SK-N-SH (cell line): ENCODE measurements around the gene ARL5C. TPM values are rescaled to one million over a fixed set of nuclear protein-coding genes. Genes with fewer than 3 reads are reported as not detected.

Experiments used
- CTCF ChIA-PET: fragments of 300-600, 350-600 bp; formaldehyde crosslinking; extraction: SDS; loops from one replicate; lab custom pipeline; 2021; lab: Yijun Ruan, JAX
- POLR2A ChIA-PET: fragments of 350-600 bp; sonication (Branson Sonifier 250); formaldehyde crosslinking; extraction: SDS; loops from one replicate; lab custom pipeline; 2020; ENCODE audit warnings: antibody characterized with exemption, inconsistent platforms; lab: Yijun Ruan, JAX
- DNase-seq: peaks from one replicate; pipeline ENCODE4 v3.0.0; 2012
- H2AFZ ChIP-seq: fragments of 200-600 bp; sonication (generic); 2 replicates; pipeline ENCODE4 v1.8.1; 2016; ENCODE audit warnings: antibody characterized with exemption, mild to moderate bottlenecking, low read depth
- H3F3A ChIP-seq: fragments of 200-600 bp; sonication (generic); replicated peaks from 2 replicates; pipeline ENCODE3; 2016; ENCODE audit warnings: antibody characterized with exemption, mild to moderate bottlenecking; ENCODE audit not compliant: insufficient read depth
- H3K27ac ChIP-seq, 2 experiments: fragments of 200-500 bp in 1 of 2; fragments of 200-600 bp in 1 of 2; sonication (Bioruptor generic) in 1 of 2; sonication (generic), shearing (Covaris generic) in 1 of 2; 2 replicates each; pipeline versions ENCODE4 v1.5.1 to v1.6.1; 2014 to 2016; ENCODE audit warnings: low read depth in 2 of 2, inconsistent platforms in 1 of 2, low read length in 1 of 2, mild to moderate bottlenecking in 1 of 2, mixed read lengths in 1 of 2
- H3K27me3 ChIP-seq: fragments of 200-600 bp; sonication (generic), shearing (Covaris generic); 2 replicates; pipeline ENCODE4 v1.6.1; 2016; ENCODE audit warnings: mixed run types; ENCODE audit not compliant: insufficient read depth
- H3K36me3 ChIP-seq, 2 experiments: fragments of 200-500 bp in 1 of 2; fragments of 200-600 bp in 1 of 2; sonication (Bioruptor generic) in 1 of 2; sonication (generic) in 1 of 2; replicated peaks in 1 of 2; 2 replicates each; pipeline versions ENCODE3 to v1.5.1; 2014 to 2016; ENCODE audit warnings: low read length in 1 of 2, mild to moderate bottlenecking in 1 of 2; ENCODE audit not compliant: insufficient read depth in 2 of 2, control insufficient read depth in 1 of 2
- H3K4me1 ChIP-seq, 2 experiments: fragments of 200-500 bp in 1 of 2; fragments of 200-600 bp in 1 of 2; sonication (Bioruptor generic) in 1 of 2; sonication (generic), shearing (Covaris generic) in 1 of 2; 2 replicates each; pipeline versions ENCODE4 v1.5.1 to v1.6.1; 2014 to 2016; ENCODE audit warnings: low read depth in 1 of 2, low read length in 1 of 2, mixed run types in 1 of 2; ENCODE audit not compliant: insufficient read depth in 2 of 2, control insufficient read depth in 1 of 2
- H3K4me2 ChIP-seq: fragments of 200-600 bp; sonication (generic), shearing (Covaris generic); 2 replicates; pipeline ENCODE4 v1.6.1; 2017; ENCODE audit warnings: mixed run types
- H3K4me3 ChIP-seq, 2 experiments: fragments of 200-500 bp in 1 of 2; fragments of 200-600 bp in 1 of 2; sonication (Bioruptor generic) in 1 of 2; sonication (generic), shearing (Covaris generic) in 1 of 2; 2 replicates each; pipeline versions ENCODE4 v1.5.1 to v1.8.1; 2014 to 2016; ENCODE audit warnings: low read depth in 2 of 2, inconsistent platforms in 1 of 2, low read length in 1 of 2, mild to moderate bottlenecking in 1 of 2, mixed read lengths in 1 of 2, moderate library complexity in 1 of 2
- H3K79me2 ChIP-seq: fragments of 200-600 bp; sonication (generic); 2 replicates; pipeline ENCODE4 v1.8.1; 2017; ENCODE audit warnings: mild to moderate bottlenecking; ENCODE audit not compliant: insufficient read depth
- H3K9ac ChIP-seq: fragments of 200-600 bp; sonication (generic); 2 replicates; pipeline ENCODE4 v1.6.1; 2017; ENCODE audit warnings: mixed run types
- H3K9me2 ChIP-seq: fragments of 200-600 bp; sonication (generic); 2 replicates; pipeline ENCODE4 v1.6.1; 2017; ENCODE audit warnings: mixed run types
- H3K9me3 ChIP-seq: fragments of 200-600 bp; sonication (generic); 2 replicates; pipeline ENCODE4 v1.6.1; 2017; ENCODE audit warnings: mixed run types, mild to moderate bottlenecking, moderate library complexity
- H4K20me1 ChIP-seq: fragments of 200-600 bp; sonication (generic); 2 replicates; pipeline ENCODE4 v1.6.1; 2017; ENCODE audit warnings: mild to moderate bottlenecking, mixed run types; ENCODE audit not compliant: insufficient read depth
- CTCF ChIP-seq: fragments of 200-600 bp; sonication (generic); IDR thresholded peaks from 2 replicates; pipeline ENCODE4 v1.6.1; 2017; ENCODE audit warnings: antibody characterized with exemption, mild to moderate bottlenecking, moderate library complexity
- ELF1 ChIP-seq: IDR thresholded peaks from 2 replicates; pipeline ENCODE4 v1.4.0; 2012
- EP300 ChIP-seq, 2 experiments: IDR thresholded peaks; 2 replicates each; pipeline versions ENCODE4 v1.4.0 to v1.6.1; 2012; ENCODE audit warnings: borderline replicate concordance in 1 of 2, low read depth in 1 of 2, low read length in 1 of 2
- EZH2phosphoT487 ChIP-seq: fragments of 200-600 bp; sonication (generic); IDR thresholded peaks from 2 replicates; pipeline ENCODE4 v1.6.1; 2017; ENCODE audit warnings: low read depth, mixed run types, mild to moderate bottlenecking, antibody characterized with exemption, moderate library complexity, borderline replicate concordance
- GATA2 ChIP-seq: sonication (generic); formaldehyde crosslinking; IDR thresholded peaks from 2 replicates; pipeline ENCODE4 v1.5.0; 2020; ENCODE audit warnings: mild to moderate bottlenecking, missing genetic modification reagents
- JUND ChIP-seq: IDR thresholded peaks from 2 replicates; pipeline ENCODE4 v1.4.0; 2012
- MAX ChIP-seq: IDR thresholded peaks from 2 replicates; pipeline ENCODE4 v1.4.0; 2012; ENCODE audit warnings: low read depth
- NRF1 ChIP-seq: IDR thresholded peaks from 2 replicates; pipeline ENCODE4 v1.6.1; 2012; ENCODE audit warnings: low read depth, mild to moderate bottlenecking, low read length
- PBX3 ChIP-seq: IDR thresholded peaks from 2 replicates; pipeline ENCODE4; 2012
- SIN3A ChIP-seq: IDR thresholded peaks from 2 replicates; pipeline ENCODE4 v1.6.1; 2012; ENCODE audit warnings: low read depth, mild to moderate bottlenecking, low read length, moderate library complexity, borderline replicate concordance
- TEAD4 ChIP-seq: IDR thresholded peaks from 2 replicates; pipeline ENCODE4 v1.4.0; 2012; ENCODE audit warnings: mild to moderate bottlenecking, borderline replicate concordance; ENCODE audit not compliant: insufficient read depth
- USF1 ChIP-seq: IDR thresholded peaks from 2 replicates; pipeline ENCODE4 v1.4.0; 2012; ENCODE audit warnings: low read depth, borderline replicate concordance
- USF2 ChIP-seq: fragments of 150-350 bp; IDR thresholded peaks from 2 replicates; pipeline ENCODE4 v1.6.1; 2017; ENCODE audit warnings: antibody characterized with exemption, low read length, low read depth, borderline replicate concordance
- YY1 ChIP-seq: IDR thresholded peaks from 2 replicates; pipeline ENCODE4 v1.4.0; 2012; ENCODE audit warnings: low read depth, mild to moderate bottlenecking
- ZBTB33 ChIP-seq: IDR thresholded peaks from 2 replicates; pipeline ENCODE4 v1.4.0; 2012; ENCODE audit warnings: low read depth, borderline replicate concordance
- WGBS: methylation state at CpG from one replicate; pipeline ENCODE4 v1.1.6; 2017; ENCODE audit warnings: low lambda C conversion rate; 5-methylcytosine and 5-hydroxymethylcytosine counted together
- polyA plus RNA-seq, 3 experiments: library from polyadenylated mRNA; depleted of rRNA; stranded (reverse); fragments of >200 nt; gene quantifications; 2 replicates each; pipeline ENCODE4 v1.2.3, GENCODE V29; 2012

The ARL5C gene
- polyA plus RNA-seq, 1 of the 3 experiments (the other 2 are of a cell fraction): not detected

- TF ChIP-seq EP300 (IDR thresholded peaks at IDR 0.05; ENCODE audit: borderline replicate concordance in 1 of 2, low read depth in 1 of 2, low read length in 1 of 2): no peak
- peak; percentile 84 for TF ChIP-seq MAX
- peak; percentile 96 for TF ChIP-seq USF1
- no peak for TF ChIP-seq JUND
- peak; percentile 94 for TF ChIP-seq NRF1
- peak; percentile 69 for TF ChIP-seq USF2
Measured at GRCh38 chr17:39199820-39200069, 33.8 kb upstream of the ARL5C start (continued).

- 85% methylated on average over 4 of the region's 4 CpGs for WGBS
- Histone ChIP-seq H3K4me2 (peak overlapping the region; percentile 95), H3K79me2 (peaks cover 61% of the 10 kb centered on the region), H2AFZ (peak overlapping the region; percentile 66; the same call in 1 of the 2 replicates), H3F3A (peaks cover 31% of the 10 kb centered on the region), H3K27me3 (no peaks in the 10 kb centered on the region), H3K4me1 (peaks cover 27 to 49% of the 10 kb centered on the region in 2 experiments; a peak in 2 of 4 replicates), H3K9me2 (no peaks in the 10 kb centered on the region), H3K9ac (peak overlapping the region; percentile 80; the same call in 1 of the 2 replicates), H3K27ac (peak overlapping the region; percentile 40 to 82; a peak in 3 of 4 replicates), H3K9me3 (no peaks in the 10 kb centered on the region), H3K36me3 (peaks cover 14 to 25% of the 10 kb centered on the region in 2 experiments)
- DNase-seq: no peak
- ChIA-PET POLR2A (no interaction called here), CTCF (interaction anchor here (1.4 to 29.0 kb wide), 3 partner anchors 10 to 42 kb away, joined by 3 to 781 read pairs (median 96); no protein-coding TSS in a partner anchor)
- TF ChIP-seq GATA2 (no peak), YY1 (no peak)
- TF ChIP-seq, all 33 proteins: peak for 0
- H3K4me3 ChIP-seq: peak overlapping the region in 1 of 2 experiments; percentile 63; a peak in 2 of 4 replicates
- H4K20me1 ChIP-seq: peaks cover 21% of the 10 kb centered on the region
Measured at GRCh38 chr17:39198186-39198566, 32.2 kb upstream of the ARL5C start.

GRCh38 chr17:39197380-39198185 lies 31.6 kb upstream of the ARL5C start, which contains the start of gene CACNB1:
CACNB1 (minus strand) TSS chr17:39197669; CDS start chr17:39197495, 174 bp downstream.
- Histone ChIP-seq H3K4me1 (peaks cover 27 to 49% of the 10 kb centered on the region in 2 experiments; a peak in 2 of 4 replicates), H3K36me3 (peaks cover 10 to 20% of the 10 kb centered on the region in 2 experiments), H3K27me3 (no peaks in the 10 kb centered on the region), H3F3A (peaks cover 28% of the 10 kb centered on the region), H2AFZ (peak within 1 kb of the TSS; percentile 77), H3K79me2 (peaks cover 59% of the 10 kb centered on the region), H3K27ac (peak within 1 kb of the TSS; percentile 40 to 82), H3K9ac (peak within 1 kb of the TSS; percentile 80), H3K9me3 (no peaks in the 10 kb centered on the region), H3K4me2 (peak within 1 kb of the TSS; percentile 95), H3K4me3 (peak within 1 kb of the TSS; percentile 63 to 76), H3K9me2 (no peaks in the 10 kb centered on the region), H4K20me1 (peaks cover 17% of the 10 kb centered on the region)
- peak; percentile 95 for DNase-seq
- 2% methylated on average over 35 of the region's 55 CpGs for WGBS
- POLR2A ChIA-PET: interaction anchor here (1.0 kb wide), 1 partner anchor 8 kb away, joined by 3 read pairs; no protein-coding TSS in a partner anchor
- CTCF ChIA-PET: interaction anchor here (0.6 to 29.0 kb wide), 7 partner anchors 11 to 1598 kb away, joined by 3 to 781 read pairs (median 4); no protein-coding TSS in a partner anchor
- TF ChIP-seq TEAD4: no peak
- no peak for TF ChIP-seq USF1
- TF ChIP-seq ELF1: no peak
- no peak for TF ChIP-seq SIN3A
- no peak for TF ChIP-seq EZH2phosphoT487
- TF ChIP-seq PBX3: peak; percentile 69
- no peak for TF ChIP-seq ZBTB33
- no peak for TF ChIP-seq CTCF
